ENCODE measurements around the gene COL23A1.

COL23A1 gene
- 0 to 0.04 reads per million in 2 experiments for total RNA-seq

DNA sequence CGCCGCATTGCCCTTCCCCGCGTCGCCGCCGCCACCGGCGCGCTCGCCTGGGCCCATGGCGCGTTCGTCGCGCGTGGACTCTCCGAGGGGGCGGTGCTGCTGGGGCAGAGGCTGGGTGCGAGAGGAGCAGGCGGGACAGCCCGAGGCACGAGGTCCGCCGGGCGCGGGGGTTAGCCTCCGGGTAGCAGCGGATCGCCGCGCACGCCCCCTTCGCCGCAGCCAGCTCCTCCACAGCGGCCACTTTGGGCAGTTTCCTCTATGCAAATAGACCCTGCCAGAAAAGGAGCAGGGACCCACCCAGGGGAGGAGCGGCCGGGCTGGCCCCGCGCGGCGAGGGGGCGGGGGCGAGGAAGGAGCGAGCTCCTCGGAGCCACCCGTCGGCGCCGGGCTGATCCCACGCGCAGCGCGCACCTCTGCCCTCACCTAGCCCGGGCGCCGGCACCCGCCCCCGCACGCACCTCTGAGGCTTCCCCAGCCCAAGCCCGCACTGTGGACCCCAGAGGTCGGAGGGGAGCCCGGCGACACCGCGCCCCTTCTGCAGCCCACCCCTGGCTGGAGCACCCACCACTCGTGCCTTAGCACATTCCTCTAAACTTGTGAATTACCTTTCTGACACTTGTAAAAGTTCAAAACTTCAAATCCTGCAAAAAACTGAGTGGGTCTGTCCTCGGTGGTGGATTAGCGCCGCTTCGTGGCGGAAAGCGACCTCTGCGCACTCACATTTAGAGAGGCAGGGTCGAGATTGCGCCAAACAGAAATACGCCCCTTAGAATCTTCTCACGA lies at the start of gene COL23A1:
COL23A1 (minus strand) TSS at position 253 of the 783 bp plus-strand sequence.
- DNase-seq (ENCODE audit: low read depth) = no peak

- no peak for DNase-seq (ENCODE audit: low read depth)
These were observed 47.3 kb upstream of the COL23A1 start for GRCh38 chr5:178637356-178638074.

GRCh38 chr5:178632285-178632684 lies 42.1 kb upstream of the COL23A1 start:
- no peak for DNase-seq (ENCODE audit: low read depth)

DNA sequence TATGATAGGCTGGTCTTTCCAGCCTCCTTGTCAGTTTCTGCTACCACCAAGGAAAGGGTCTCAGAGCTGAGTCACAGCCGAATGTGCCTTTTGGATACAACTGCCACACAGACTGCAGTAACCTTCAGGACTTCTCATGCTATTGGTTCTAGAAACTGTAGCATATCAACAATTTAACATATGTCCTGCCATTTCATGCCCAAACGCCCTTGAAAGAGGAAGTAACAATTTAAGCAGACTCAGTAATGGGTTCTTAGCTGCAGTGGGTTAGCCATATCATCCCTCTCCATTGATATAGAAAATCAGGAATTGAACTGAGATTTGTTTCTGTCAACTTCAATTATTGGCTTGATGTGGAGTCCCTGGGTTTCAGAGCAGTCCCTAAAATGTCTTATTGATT lies 40.8 kb upstream of the COL23A1 start:
- no peak for DNase-seq (ENCODE audit: low read depth)

DNA sequence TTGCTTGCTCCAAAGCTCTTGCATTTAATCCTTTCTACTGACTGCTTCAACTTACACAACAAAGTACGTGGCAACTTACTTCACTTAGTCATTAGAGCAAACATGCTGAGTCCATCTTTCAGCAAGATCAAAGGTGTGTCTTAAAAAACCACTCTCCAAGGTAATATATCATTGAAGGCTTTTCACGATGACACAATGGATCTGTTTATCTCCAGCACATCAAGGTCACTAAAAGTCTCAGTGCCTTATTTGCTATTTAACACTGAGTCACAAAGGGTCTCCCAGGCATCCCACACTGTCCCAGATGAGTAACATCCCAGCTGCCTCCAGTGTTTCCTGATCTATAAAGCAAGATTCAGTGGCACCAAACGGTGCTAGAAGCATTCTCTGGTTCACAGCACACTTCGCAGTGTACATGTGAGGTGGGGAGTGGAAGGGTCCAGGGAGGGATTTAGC lies 40.3 kb upstream of the COL23A1 start:
- DNase-seq (ENCODE audit: low read depth) = no peak

DNA sequence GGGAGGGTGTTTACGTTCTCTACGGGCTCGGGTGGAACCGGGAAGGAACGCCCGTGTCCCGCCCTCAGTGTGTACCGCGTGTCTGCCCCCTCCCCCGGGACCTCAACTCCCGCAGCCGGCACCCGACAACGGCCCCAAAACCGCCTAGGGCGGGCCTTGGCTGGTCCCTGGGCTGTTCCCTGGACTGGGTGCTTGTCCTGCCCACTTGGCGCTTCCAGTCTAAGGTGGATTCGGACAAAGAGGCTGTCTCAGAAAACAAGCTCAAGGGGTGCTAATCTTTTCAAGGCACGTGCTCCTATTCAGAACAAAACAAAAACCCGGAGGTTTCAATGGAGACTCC lies 37.0 kb upstream of the COL23A1 start:
- no peak for DNase-seq (ENCODE audit: low read depth)

- DNase-seq (ENCODE audit: low read depth) = peak; percentile 94
These were observed 36.5 kb upstream of the COL23A1 start, which contains the start of gene CLK4 for GRCh38 chr5:178626484-178627258. TSS of gene CLK4 (minus strand) at chr5:178627050. CDS start at chr5:178623416, 3,634 bp downstream.

- no peak for DNase-seq (ENCODE audit: low read depth)
These were observed 35.7 kb upstream of the COL23A1 start for GRCh38 chr5:178625679-178626483.

- DNase-seq (ENCODE audit: low read depth) = no peak
These were observed 34.7 kb upstream of the COL23A1 start for GRCh38 chr5:178624631-178625546.

DNA sequence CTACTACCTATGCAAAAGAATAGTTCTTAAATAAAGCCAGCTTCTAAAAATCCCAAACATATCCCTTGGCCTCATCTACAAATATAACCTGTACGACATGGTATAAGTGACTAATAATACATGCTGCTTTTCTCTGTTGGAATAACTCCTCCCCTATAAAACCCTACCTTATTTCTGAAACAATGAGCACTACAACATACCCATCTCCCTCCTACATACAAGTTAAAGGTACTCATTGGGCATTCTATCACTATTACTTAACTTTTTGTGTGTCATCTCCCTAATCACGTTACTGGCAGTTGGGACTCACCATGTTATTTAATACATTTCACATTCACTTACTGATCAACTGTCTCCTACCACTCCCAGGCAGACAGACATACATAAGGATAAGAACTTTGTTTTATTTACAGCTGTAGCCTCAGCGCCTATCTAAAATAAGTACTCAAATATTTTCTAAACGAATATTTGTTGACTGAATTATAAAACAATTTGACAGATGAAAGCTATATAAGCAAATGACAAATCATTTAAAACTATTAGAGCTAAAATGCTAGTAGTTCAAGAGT lies 32.6 kb upstream of the COL23A1 start:
- DNase-seq (ENCODE audit: low read depth) = no peak

DNA sequence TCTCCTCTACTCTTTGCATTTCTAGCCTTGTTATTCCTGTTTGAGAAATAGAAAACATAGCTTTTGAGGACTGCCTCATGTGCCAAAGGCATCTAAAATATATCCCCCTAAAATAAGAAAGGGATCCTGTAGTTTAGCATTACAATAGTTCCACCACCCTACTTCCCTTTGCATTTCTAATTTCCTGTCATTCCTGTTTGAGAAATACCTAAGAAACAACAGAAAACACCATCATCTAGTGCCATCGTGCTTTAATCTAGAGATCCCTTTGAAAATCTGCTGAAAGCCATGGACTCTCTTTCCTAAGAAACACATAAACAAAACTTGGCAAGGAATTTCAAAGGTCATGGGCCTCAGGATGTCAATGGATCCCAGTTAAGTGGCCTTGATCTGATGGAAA lies 29.2 kb upstream of the COL23A1 start:
- DNase-seq (ENCODE audit: low read depth) = no peak

GRCh38 chr5:178612299-178612698 lies 22.1 kb upstream of the COL23A1 start:
- DNase-seq (ENCODE audit: low read depth) = no peak

GRCh38 chr5:178606269-178606668 lies 16.1 kb upstream of the COL23A1 start:
- DNase-seq (ENCODE audit: low read depth) = no peak

GRCh38 chr5:178605788-178606187 lies 15.6 kb upstream of the COL23A1 start:
- DNase-seq (ENCODE audit: low read depth) = no peak

GRCh38 chr5:178602752-178603151 lies 12.6 kb upstream of the COL23A1 start:
- DNase-seq (ENCODE audit: low read depth) = no peak

DNA sequence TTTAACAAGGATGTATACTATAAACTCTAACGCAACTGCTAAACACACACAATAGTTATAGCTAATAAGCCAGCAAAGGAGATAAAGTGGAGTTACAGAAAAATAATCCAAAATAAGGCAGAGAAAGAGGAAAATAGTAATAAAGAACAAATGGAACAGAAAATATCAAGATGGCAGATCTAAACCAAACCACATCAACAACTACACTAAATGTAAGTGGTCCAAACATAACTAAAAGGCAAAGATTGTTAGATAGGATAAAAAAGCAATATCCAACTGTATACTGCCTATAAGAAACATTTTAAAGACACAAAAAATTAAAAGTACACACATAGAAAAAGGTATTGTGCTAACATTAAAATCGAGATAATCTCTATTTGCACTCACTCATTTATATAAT lies 5.6 kb upstream of the COL23A1 start:
- no peak for DNase-seq (ENCODE audit: low read depth)

- DNase-seq (ENCODE audit: low read depth) = no peak
These were observed 5.0 kb upstream of the COL23A1 start for GRCh38 chr5:178595150-178595549.

GRCh38 chr5:178590924-178591423 lies 781 bp upstream of the COL23A1 start:
- no peak for DNase-seq (ENCODE audit: low read depth)

GRCh38 chr5:178589180-178590140 lies 733 bp downstream of the COL23A1 start:
- no peak for DNase-seq (ENCODE audit: low read depth)

Data from T follicular helper cell (primary cell).